AG04449 (cell line): ENCODE measurements around the gene GPR146.

Source experiments
- CTCF ChIA-PET: fragments of 350-600 bp; formaldehyde crosslinking; extraction: SDS; loops from one replicate; lab custom pipeline; 2021; ENCODE audit warnings: antibody characterized with exemption; lab: Yijun Ruan, JAX
- POLR2A ChIA-PET: fragments of 400-600, 350-600 bp; formaldehyde crosslinking; extraction: SDS; loops from one replicate; lab custom pipeline; 2020; ENCODE audit warnings: antibody characterized with exemption, inconsistent platforms; lab: Yijun Ruan, JAX
- DNase-seq: peaks from one replicate; pipeline ENCODE4 v3.0.0-alpha.2; 2010; ENCODE audit warnings: low read depth, low spot score
- H3K4me3 ChIP-seq: 2 replicates; pipeline ENCODE4 v1.5.1; 2011; ENCODE audit warnings: low read depth, mild to moderate bottlenecking, control low read depth, low read length
- TF ChIP-seq, protein P1 (sequence below): IDR thresholded peaks from one replicate; pipeline ENCODE4 v1.5.1; 2011; ENCODE audit warnings: mild to moderate bottlenecking, moderate library complexity, low read length, control low read depth, inconsistent platforms; ENCODE audit not compliant: insufficient read depth; ENCODE audit errors: missing control alignments

The GPR146 gene

DNA sequence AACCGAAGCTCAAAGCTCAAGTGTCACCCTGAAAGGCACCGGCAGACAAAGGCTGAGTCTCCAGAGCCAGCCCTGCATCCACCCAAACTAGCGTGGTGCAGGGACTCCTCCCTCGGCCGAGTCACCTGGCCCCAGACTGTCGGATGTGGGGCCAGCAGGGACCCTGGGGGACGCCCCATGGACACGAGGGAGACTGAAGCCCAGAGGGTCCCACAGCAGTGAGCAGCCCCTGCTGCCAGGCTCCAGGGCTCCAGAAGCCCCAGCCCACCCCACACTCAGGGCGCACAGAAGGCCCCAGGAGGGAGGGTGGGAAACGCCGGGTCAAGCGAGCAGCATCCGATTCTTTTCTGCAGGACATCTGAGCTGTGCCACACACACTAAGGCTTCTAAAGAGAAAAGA is 20.2 kb downstream of the GPR146 start:
- ChIA-PET POLR2A (no interaction called here), CTCF (interaction anchor here (0.7 to 14.2 kb wide), 21 partner anchors 10 to 191 kb away, joined by 3 to 558 read pairs (median 12); partner anchors contain the start of genes COX19, GPER1 and GPR146)
- H3K4me3 ChIP-seq, result no peak overlapping the region
- DNase-seq, result no peak
- TF ChIP-seq, protein P1, sequence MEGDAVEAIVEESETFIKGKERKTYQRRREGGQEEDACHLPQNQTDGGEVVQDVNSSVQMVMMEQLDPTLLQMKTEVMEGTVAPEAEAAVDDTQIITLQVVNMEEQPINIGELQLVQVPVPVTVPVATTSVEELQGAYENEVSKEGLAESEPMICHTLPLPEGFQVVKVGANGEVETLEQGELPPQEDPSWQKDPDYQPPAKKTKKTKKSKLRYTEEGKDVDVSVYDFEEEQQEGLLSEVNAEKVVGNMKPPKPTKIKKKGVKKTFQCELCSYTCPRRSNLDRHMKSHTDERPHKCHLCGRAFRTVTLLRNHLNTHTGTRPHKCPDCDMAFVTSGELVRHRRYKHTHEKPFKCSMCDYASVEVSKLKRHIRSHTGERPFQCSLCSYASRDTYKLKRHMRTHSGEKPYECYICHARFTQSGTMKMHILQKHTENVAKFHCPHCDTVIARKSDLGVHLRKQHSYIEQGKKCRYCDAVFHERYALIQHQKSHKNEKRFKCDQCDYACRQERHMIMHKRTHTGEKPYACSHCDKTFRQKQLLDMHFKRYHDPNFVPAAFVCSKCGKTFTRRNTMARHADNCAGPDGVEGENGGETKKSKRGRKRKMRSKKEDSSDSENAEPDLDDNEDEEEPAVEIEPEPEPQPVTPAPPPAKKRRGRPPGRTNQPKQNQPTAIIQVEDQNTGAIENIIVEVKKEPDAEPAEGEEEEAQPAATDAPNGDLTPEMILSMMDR, result no peak

DNA sequence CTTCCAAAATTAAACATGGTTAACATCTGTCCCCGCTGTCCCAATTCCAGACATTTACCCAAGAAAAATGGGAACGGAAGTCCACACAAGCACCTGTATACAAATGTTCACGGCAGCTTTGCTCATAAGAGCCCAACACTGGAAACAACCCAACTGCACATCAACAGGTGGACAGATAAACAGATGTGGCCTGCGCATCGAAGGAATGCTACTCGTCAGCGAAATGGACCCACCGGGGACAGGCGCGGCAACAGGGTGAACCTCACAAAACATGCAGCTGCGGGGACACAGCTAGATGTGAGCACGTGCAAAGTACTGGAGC is 20.9 kb downstream of the GPR146 start:
- TF ChIP-seq, protein P1, result no peak
- no peak overlapping the region for H3K4me3 ChIP-seq
- CTCF ChIA-PET, result interaction anchor here (0.6 to 14.2 kb wide), 37 partner anchors 11 to 192 kb away, joined by 3 to 558 read pairs (median 6); partner anchors contain the start of genes COX19, GPER1 and GPR146
- DNase-seq, result no peak
- POLR2A ChIA-PET, result interaction anchor here (1.3 kb wide), 1 partner anchor 72 kb away, joined by 6 read pairs; no protein-coding TSS in a partner anchor

DNA sequence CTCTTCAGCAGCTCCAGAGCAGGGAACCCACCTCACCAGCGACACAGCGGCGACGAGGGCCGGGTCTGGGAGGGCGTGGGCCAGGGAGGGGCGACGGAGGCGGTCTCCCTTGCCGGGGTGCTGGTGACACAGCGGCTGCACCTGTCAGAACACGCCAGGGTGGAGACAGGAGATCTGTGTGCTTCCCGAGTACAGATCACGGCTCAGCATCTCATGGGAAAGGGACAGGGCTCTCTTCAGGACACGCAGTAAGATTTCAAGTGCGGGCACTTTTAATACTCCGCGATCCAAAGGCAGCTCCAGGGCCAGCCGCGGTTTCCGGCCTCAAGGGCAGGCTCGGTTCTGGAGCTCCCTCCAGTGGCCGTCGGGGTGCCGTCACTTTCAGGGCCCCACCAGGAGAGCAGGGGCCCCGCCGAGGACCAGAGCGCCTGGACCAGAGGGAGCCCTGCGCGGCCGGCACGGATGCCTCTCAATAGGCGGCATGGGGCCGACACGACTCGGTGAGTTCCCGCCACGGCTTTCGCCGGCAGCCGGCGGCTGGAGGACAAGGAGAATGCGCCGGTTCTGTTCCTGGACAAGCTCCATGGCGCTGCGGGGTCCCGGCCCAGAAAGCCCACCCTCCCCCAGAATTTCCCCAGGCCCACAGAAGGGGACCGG is 21.4 kb downstream of the GPR146 start:
- TF ChIP-seq, protein P1, result peak; percentile 90
- no peak overlapping the region; the same call in 1 of the 2 replicates for H3K4me3 ChIP-seq
- ChIA-PET POLR2A (interaction anchor here (0.6 to 1.3 kb wide), 2 partner anchors 73 to 90 kb away, joined by 3 to 6 read pairs; partner anchors contain the start of gene COX19), CTCF (interaction anchor here (0.6 to 14.2 kb wide), 41 partner anchors 11 to 192 kb away, joined by 3 to 558 read pairs (median 5); partner anchors contain the start of genes COX19, GPER1 and GPR146)
- DNase-seq, result no peak

DNA sequence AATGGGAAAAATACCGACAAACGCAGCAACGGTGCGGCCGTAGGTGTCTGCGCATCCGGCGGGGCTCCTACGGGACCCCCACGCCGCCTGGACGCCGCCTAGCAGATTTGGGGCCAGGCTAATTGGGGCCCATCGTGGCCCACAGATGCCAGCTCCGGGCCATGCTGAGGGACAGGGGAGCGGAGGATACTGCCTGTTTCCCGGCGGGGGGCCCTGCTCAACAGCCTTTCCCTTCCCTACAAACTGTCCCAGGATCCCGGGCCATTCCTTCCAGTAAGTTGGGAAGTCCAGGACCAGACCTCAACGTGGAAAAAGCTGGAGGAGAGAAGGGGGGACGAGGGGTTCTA is 21.9 kb downstream of the GPR146 start:
- ChIA-PET CTCF (interaction anchor here (0.8 to 14.2 kb wide), 31 partner anchors 12 to 179 kb away, joined by 3 to 558 read pairs (median 6); partner anchors contain the start of genes COX19 and GPR146), POLR2A (interaction anchor here (0.6 to 1.3 kb wide), 2 partner anchors 73 to 91 kb away, joined by 3 to 6 read pairs; partner anchors contain the start of gene COX19)
- no peak for DNase-seq
- TF ChIP-seq, protein P1, result no peak
- H3K4me3 ChIP-seq, result no peak overlapping the region

DNA sequence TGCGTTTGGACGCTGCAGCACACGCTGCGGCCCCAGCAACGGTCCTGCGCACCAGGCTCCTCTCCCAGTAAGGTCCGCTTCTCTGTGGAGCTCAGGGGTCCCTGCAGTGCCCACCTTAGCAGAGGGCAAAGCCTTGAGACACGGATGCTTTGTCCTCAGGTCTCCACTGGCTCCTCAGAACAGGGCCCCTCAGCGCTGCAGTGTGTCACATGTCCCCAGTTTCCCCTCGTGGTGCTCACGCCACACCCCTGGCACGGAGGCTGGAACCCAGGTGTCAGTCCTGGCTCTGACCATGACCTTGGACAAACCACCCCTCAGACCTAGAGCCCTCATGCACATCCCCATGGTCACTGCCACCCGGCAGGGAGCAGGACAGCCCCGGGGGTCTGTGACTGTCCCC is 23.7 kb downstream of the GPR146 start:
- DNase-seq, result no peak
- POLR2A ChIA-PET, result no interaction called here
- TF ChIP-seq, protein P1, result no peak
- CTCF ChIA-PET, result interaction anchor here (1.0 to 14.2 kb wide), 4 partner anchors 13 to 96 kb away, joined by 3 to 558 read pairs (median 4); partner anchors contain the start of gene GPR146
- H3K4me3 ChIP-seq, result no peak overlapping the region

DNA sequence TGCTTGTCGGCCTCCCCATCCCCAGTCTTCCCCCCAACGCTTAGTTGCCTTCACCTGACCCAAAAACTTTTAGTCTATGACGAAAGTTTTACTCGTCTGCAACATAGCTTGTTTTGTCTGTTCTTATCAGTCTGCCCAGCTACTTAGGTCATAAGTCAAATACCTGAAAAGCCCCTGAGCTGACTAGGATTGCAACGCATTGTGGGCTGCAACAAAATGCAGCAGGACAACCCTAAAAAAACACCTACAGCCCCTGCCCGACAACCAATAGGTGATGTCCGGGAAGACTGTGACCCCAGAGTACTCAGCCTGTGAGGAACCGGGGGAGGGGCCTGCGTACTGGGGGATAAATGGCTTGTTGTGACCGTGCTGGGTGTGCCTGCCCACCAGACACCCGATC is 24.3 kb downstream of the GPR146 start:
- no peak overlapping the region for H3K4me3 ChIP-seq
- TF ChIP-seq, protein P1, result no peak
- ChIA-PET POLR2A (no interaction called here), CTCF (interaction anchor here (1.0 to 14.2 kb wide), 5 partner anchors 10 to 97 kb away, joined by 3 to 558 read pairs (median 3); partner anchors contain the start of gene GPR146)
- DNase-seq, result no peak
